IMR-90 (cell line): ENCODE results near the gene GPR153.

ENCODE experiments used
- CHD1 ChIP-seq: IDR thresholded peaks from 2 replicates; pipeline ENCODE4 v1.6.1; 2012; ENCODE audit warnings: low read depth, low read length, improper control_type of control experiment
- CTCF ChIP-seq: conservative IDR thresholded peaks from 2 replicates; pipeline ENCODE4 v1.5.1; 2012; ENCODE audit warnings: mild to moderate bottlenecking, low read depth, low read length, improper control_type of control experiment
- ELK1 ChIP-seq: fragments of 150-350 bp; IDR thresholded peaks from 2 replicates; pipeline ENCODE4 v1.6.1; 2016; ENCODE audit warnings: low read depth, mild to moderate bottlenecking, low read length, moderate library complexity, borderline replicate concordance
- FOS ChIP-seq: fragments of 150-350 bp; IDR thresholded peaks from 2 replicates; pipeline ENCODE4 v1.6.1; 2016; ENCODE audit warnings: low read depth, low read length
- MAFK ChIP-seq: IDR thresholded peaks from 2 replicates; pipeline ENCODE4 v1.6.1; 2012; ENCODE audit warnings: low read depth, low read length, improper control_type of control experiment
- POLR2A ChIP-seq: IDR thresholded peaks from 2 replicates; pipeline ENCODE4 v1.6.1; 2012; ENCODE audit warnings: mild to moderate bottlenecking, low read depth, low read length
- RFX5 ChIP-seq: IDR thresholded peaks from 2 replicates; pipeline ENCODE4 v1.8.0; 2012; ENCODE audit warnings: low read depth, mild to moderate bottlenecking, low read length, moderate library complexity

- TF ChIP-seq CTCF (no peak), ELK1 (no peak), POLR2A (no peak), MAFK (no peak), CHD1 (no peak), FOS (no peak), RFX5 (no peak)
Observed at GRCh38 chr1:6274102-6274501, 13.2 kb upstream of the GPR153 start.
